GM19099 (cell line): ENCODE measurements around the gene KIR2DL1.
"Not testable (repeated sequence)": the region's sequence is repeated elsewhere in the genome, so short reads cannot be mapped to it uniquely, and the experiment has no call there.

Experiments
- POLR2A ChIP-seq: IDR thresholded peaks from 3 replicates; pipeline ENCODE4 v1.6.1; 2011; ENCODE audit warnings: low read depth; ENCODE audit not compliant: insufficient read length; ENCODE audit errors: extremely low read depth

Gene KIR2DL1

GRCh38 chr19:54803410-54803809 lies 33.8 kb downstream of the KIR2DL1 start, which contains the start of gene KIR2DL4:
Gene KIR2DL4 (plus strand): TSS chr19:54803610. CDS start chr19:54803652, 42 bp downstream.
- TF ChIP-seq POLR2A, result no peak

GRCh38 chr19:54804101-54804500 lies 34.5 kb downstream of the KIR2DL1 start:
- no peak for TF ChIP-seq POLR2A

GRCh38 chr19:54804571-54804970 lies 35.0 kb downstream of the KIR2DL1 start:
- TF ChIP-seq POLR2A, result no peak

- TF ChIP-seq POLR2A, result no peak
Measured at GRCh38 chr19:54805665-54806515, 36.3 kb downstream of the KIR2DL1 start.

GRCh38 chr19:54806516-54806838 lies 36.9 kb downstream of the KIR2DL1 start:
- no peak for TF ChIP-seq POLR2A

GRCh38 chr19:54816251-54816650 lies 46.7 kb downstream of the KIR2DL1 start, which contains the start of gene KIR3DL1:
Gene KIR3DL1 (plus strand): TSS chr19:54816468.
- not testable (repeated sequence) for TF ChIP-seq POLR2A

GRCh38 chr19:54817670-54818536 lies 48.3 kb downstream of the KIR2DL1 start:
- TF ChIP-seq POLR2A, result no peak

GRCh38 chr19:54832496-54832895 lies 62.9 kb downstream of the KIR2DL1 start, which contains the start of gene KIR2DS4:
Gene KIR2DS4 (plus strand): TSS chr19:54832676.
- TF ChIP-seq POLR2A, result not testable (repeated sequence)
